GM21367 (cell line): Measurements from ENCODE around the gene OVOL3.
"Not testable (repeated sequence)": the region's sequence is repeated elsewhere in the genome, so short reads cannot be mapped to it uniquely, and the experiment has no call there.

Experiments
- ATAC-seq: cut with Tn5 transposase; IDR thresholded peaks from one replicate; pipeline ENCODE4 v1.9.1; 2021; ENCODE audit not compliant: unreplicated experiment

OVOL3 gene

GRCh38 chr19:36110487-36111199 is at the start of gene OVOL3:
OVOL3 (plus strand) TSS chr19:36111143; CDS start chr19:36111203, 60 bp downstream.
- no peak for ATAC-seq

GRCh38 chr19:36061367-36061766 is 49.6 kb upstream of the OVOL3 start:
- no peak for ATAC-seq

GRCh38 chr19:36064826-36065225 is 46.1 kb upstream of the OVOL3 start:
- ATAC-seq = no peak

GRCh38 chr19:36067681-36068080 is 43.3 kb upstream of the OVOL3 start:
- no peak for ATAC-seq

GRCh38 chr19:36068810-36069499 is 42.0 kb upstream of the OVOL3 start:
- not testable (repeated sequence) for ATAC-seq

GRCh38 chr19:36072081-36072480 is 38.9 kb upstream of the OVOL3 start:
- ATAC-seq = no peak

- no peak for ATAC-seq
These were observed 37.6 kb upstream of the OVOL3 start for GRCh38 chr19:36073121-36073876.

GRCh38 chr19:36079389-36079945 is 31.5 kb upstream of the OVOL3 start:
- ATAC-seq = no peak

GRCh38 chr19:36081385-36081784 is 29.6 kb upstream of the OVOL3 start:
- ATAC-seq = no peak

GRCh38 chr19:36081894-36082293 is 29.0 kb upstream of the OVOL3 start:
- no peak for ATAC-seq

GRCh38 chr19:36082916-36083315 is 28.0 kb upstream of the OVOL3 start:
- no peak for ATAC-seq

- ATAC-seq = no peak
These were observed 26.5 kb upstream of the OVOL3 start for GRCh38 chr19:36084231-36085009.

GRCh38 chr19:36086326-36086725 is 24.6 kb upstream of the OVOL3 start:
- ATAC-seq = no peak

- ATAC-seq = no peak
These were observed 21.1 kb upstream of the OVOL3 start for GRCh38 chr19:36089847-36090246.

GRCh38 chr19:36090910-36091695 is 19.8 kb upstream of the OVOL3 start:
- ATAC-seq = no peak

- no peak for ATAC-seq
These were observed 18.4 kb upstream of the OVOL3 start for GRCh38 chr19:36092566-36092965.

GRCh38 chr19:36093146-36093662 is 17.7 kb upstream of the OVOL3 start:
- no peak for ATAC-seq

GRCh38 chr19:36093687-36094086 is 17.3 kb upstream of the OVOL3 start:
- ATAC-seq = no peak

GRCh38 chr19:36097036-36097435 is 13.9 kb upstream of the OVOL3 start:
- ATAC-seq = no peak
